GM10266 (cell line): ENCODE data around the gene POU2F1.

Experiments
- DNase-seq: peaks from one replicate; pipeline ENCODE4 v3.0.0; 2012; ENCODE audit errors: extremely low spot score
- TF ChIP-seq, protein P1 (sequence below): IDR thresholded peaks from 2 replicates; pipeline ENCODE4 v1.5.1; 2012; ENCODE audit warnings: mild to moderate bottlenecking, low read depth; ENCODE audit not compliant: control insufficient read depth, insufficient read depth; ENCODE audit errors: missing control alignments

The POU2F1 gene

DNA sequence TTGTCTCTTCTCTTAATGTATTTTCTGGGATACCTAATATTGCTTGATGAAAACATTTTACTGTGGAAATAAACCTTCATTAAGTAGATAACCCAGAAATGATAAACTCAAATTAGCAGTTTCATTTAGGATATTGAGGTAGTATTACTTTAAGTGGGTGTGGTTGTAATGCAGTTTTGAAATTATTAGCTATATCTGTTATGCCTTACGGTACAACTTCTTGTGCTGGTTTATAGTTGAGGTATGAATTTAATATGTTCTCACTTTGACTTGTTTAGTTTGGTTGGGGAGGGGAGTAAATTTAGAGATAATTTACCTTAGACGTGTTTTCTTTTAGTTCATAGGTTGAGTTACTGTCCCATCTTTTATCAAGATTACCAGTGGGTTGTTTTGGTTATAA lies 111.0 kb downstream of the POU2F1 start:
- DNase-seq = no peak
- TF ChIP-seq, protein P1, sequence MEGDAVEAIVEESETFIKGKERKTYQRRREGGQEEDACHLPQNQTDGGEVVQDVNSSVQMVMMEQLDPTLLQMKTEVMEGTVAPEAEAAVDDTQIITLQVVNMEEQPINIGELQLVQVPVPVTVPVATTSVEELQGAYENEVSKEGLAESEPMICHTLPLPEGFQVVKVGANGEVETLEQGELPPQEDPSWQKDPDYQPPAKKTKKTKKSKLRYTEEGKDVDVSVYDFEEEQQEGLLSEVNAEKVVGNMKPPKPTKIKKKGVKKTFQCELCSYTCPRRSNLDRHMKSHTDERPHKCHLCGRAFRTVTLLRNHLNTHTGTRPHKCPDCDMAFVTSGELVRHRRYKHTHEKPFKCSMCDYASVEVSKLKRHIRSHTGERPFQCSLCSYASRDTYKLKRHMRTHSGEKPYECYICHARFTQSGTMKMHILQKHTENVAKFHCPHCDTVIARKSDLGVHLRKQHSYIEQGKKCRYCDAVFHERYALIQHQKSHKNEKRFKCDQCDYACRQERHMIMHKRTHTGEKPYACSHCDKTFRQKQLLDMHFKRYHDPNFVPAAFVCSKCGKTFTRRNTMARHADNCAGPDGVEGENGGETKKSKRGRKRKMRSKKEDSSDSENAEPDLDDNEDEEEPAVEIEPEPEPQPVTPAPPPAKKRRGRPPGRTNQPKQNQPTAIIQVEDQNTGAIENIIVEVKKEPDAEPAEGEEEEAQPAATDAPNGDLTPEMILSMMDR = no peak

DNA sequence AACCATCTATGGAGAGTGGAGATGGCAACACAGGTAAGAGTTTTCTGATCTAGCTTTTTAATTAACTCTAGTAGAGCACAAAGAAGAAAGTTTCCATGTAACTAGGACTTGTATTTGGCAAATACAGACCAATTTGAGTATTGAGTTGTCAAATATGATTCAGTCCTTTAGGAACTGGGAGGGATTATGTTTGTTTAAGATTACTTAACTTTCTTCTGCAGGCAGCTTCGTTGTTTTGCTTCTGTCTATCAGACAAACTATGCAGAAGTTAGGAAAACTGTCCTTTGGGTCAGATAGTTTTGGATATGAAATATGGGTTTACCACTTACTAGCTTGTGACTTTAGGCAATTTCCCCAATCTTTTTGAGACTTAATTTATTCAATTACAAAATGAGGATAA lies 111.8 kb downstream of the POU2F1 start:
- TF ChIP-seq, protein P1 = no peak
- DNase-seq = no peak

DNA sequence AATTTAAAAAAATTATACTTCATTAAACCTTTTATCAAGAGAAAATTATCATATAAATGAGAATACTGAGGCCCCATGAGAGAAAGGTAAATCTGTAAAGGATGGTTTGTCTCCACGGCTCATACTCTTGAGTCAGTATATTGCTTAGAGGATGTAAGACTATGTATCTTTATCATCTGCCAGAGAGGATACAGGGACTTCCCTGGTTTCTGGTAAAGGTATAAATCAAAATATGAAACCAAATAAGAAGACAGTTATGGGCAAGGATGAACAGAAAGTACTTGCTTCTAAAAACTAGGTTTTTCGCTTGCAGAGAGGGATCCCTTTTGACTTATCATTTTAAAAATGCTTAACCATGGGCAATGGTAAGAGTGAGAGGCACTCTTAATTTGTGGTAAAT lies 112.4 kb downstream of the POU2F1 start:
- TF ChIP-seq, protein P1 = no peak
- DNase-seq = no peak

DNA sequence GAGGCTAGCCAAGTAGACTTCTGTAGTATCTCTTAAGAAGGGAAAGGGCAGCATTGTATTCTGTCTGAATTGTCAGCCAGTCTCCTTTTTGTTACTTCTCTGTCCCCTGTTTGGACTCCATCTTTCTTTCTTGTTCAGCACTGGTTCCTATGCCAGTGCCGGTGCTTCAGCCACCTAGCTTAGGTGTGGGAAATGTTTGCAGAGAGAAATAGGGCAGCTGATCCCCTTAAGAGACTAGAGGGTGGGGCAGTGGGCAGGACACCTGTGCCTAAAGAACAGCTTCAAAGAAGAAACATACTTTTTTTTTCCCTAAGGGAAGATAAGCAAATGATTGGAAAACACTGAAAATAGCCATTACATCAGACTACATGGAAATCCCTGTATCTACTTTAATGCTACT lies 113.0 kb downstream of the POU2F1 start:
- TF ChIP-seq, protein P1 = no peak
- no peak for DNase-seq

DNA sequence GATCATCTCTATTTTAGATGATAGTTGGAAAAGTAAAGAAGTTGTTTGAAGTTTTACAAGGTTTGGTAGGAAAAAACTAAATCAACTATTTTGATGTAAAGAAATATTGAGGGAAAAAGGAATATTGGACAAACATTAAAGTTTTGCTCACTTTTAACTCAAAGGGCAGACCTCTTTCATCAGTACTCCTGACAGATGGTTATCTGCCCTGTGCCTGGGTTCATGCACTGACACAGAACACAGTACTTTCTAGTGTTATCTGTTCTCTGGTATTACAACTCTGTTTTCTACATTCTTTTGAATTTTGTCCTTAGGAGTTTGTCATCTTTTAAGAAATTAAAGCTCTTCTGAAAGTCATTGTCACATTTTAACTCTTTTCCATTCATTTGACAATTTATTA lies 118.7 kb downstream of the POU2F1 start:
- TF ChIP-seq, protein P1 = no peak
- no peak for DNase-seq

DNA sequence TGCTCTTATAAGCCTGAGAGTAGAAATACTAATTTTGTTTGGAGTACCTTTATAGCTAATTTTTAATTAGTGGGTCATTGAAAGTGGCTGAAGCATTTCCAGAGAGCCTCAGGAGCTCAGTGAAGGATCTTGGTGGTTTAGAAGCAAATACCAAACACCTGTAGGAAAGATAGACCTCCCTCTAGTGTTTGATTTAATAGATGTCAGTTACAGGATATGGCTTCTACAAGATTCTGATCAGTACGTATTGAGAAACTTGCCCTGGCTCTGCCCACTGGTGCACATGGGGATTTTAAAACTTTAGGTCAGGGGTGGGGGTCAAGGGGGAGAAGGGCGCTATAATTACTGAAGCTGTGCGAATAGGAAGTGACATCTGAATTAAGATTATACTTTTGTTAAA lies 122.2 kb downstream of the POU2F1 start:
- TF ChIP-seq, protein P1 = peak; percentile 24
- DNase-seq = peak; percentile 33

DNA sequence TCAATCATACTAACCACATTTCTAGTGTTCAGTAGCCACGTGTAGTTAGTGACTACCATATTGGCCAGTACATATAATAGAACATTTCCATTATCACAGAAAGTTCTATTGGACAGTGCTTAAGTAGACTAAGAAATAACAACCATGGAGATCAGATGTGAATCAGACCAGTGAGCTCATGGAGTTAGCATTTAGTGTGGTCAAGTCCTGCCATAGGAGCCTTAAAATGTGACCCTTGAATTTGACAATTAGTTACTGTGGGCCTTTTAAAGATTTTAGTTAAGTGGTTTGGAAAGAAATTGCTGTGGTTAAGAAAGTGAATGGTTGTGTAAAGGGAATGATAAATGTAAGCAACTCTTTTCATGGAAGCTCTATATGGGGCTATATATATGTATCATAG lies 123.4 kb downstream of the POU2F1 start:
- TF ChIP-seq, protein P1 = no peak
- DNase-seq = no peak
